GM12872 (cell line): ENCODE results near the gene HOXB6.

Source experiments
- CTCF ChIP-seq: IDR thresholded peaks from 3 replicates; pipeline ENCODE4 v1.5.1; 2011; ENCODE audit warnings: low read depth, mild to moderate bottlenecking, low read length, moderate library complexity; ENCODE audit not compliant: insufficient read depth

HOXB6 gene

GRCh38 chr17:48604770-48605329 is at the start of gene HOXB6:
TSS of gene HOXB6 (minus strand) at chr17:48604986. CDS start at chr17:48598150, 6,836 bp downstream.
- no peak for TF ChIP-seq CTCF

GRCh38 chr17:48649741-48650140 is 45.0 kb upstream of the HOXB6 start:
- no peak for TF ChIP-seq CTCF

- no peak for TF ChIP-seq CTCF
Observed at GRCh38 chr17:48647963-48648245, 43.1 kb upstream of the HOXB6 start.

- no peak; the same call in 2 of the 3 replicates for TF ChIP-seq CTCF
Observed at GRCh38 chr17:48647103-48647962, 42.5 kb upstream of the HOXB6 start.

- TF ChIP-seq CTCF: no peak
Observed at GRCh38 chr17:48646183-48647102, 41.7 kb upstream of the HOXB6 start.

- no peak for TF ChIP-seq CTCF
Observed at GRCh38 chr17:48645639-48646182, 40.9 kb upstream of the HOXB6 start.
